HepG2 (cell line): ENCODE measurements around the gene ACAD8. TPM values are rescaled to one million over a fixed set of nuclear protein-coding genes. Genes with fewer than 3 reads are reported as not detected.

Experiments used
- AFF4 ChIP-seq: sonication (generic); formaldehyde crosslinking; IDR thresholded peaks from 2 replicates; pipeline ENCODE4 v1.4.0; 2020; ENCODE audit warnings: missing genetic modification reagents
- CENPX ChIP-seq: sonication (generic); formaldehyde crosslinking; IDR thresholded peaks from 2 replicates; pipeline ENCODE4 v1.9.0; 2021; ENCODE audit warnings: mild to moderate bottlenecking, missing genetic modification reagents, moderate library complexity
- ELF4 ChIP-seq: sonication (generic); formaldehyde crosslinking; IDR thresholded peaks from 2 replicates; pipeline ENCODE4 v1.5.0; 2020; ENCODE audit warnings: missing genetic modification reagents, mild to moderate bottlenecking, moderate library complexity, borderline replicate concordance
- HMG20A ChIP-seq: IDR thresholded peaks from 2 replicates; pipeline ENCODE4 v1.6.1; 2016; ENCODE audit warnings: borderline replicate concordance
- KLF11 ChIP-seq: IDR thresholded peaks from 2 replicates; pipeline ENCODE4 v1.6.1; 2016; ENCODE audit warnings: missing compliant biosample characterization
- RAD21 ChIP-seq: fragments of 450-650 bp; formaldehyde crosslinking; IDR thresholded peaks from 2 replicates; pipeline ENCODE4 v1.5.0; 2020; ENCODE audit warnings: mild to moderate bottlenecking
- SMARCE1 ChIP-seq: fragments of 450-650 bp; IDR thresholded peaks from 2 replicates; pipeline ENCODE4 v1.6.1; 2017; ENCODE audit warnings: borderline replicate concordance
- TOPORS ChIP-seq: sonication (generic); formaldehyde crosslinking; IDR thresholded peaks from 2 replicates; pipeline ENCODE4 v1.8.0; 2023; ENCODE audit warnings: mild to moderate bottlenecking, missing genetic modification reagents
- ZFP36L2 ChIP-seq: sonication (generic); formaldehyde crosslinking; IDR thresholded peaks from 2 replicates; pipeline ENCODE4 v1.4.0; 2020; ENCODE audit warnings: missing genetic modification reagents
- ZNF230 ChIP-seq: sonication (generic); formaldehyde crosslinking; IDR thresholded peaks from 2 replicates; pipeline ENCODE4 v1.4.0; 2020; ENCODE audit warnings: mild to moderate bottlenecking, missing genetic modification reagents
- ZNF430 ChIP-seq: sonication (generic); formaldehyde crosslinking; IDR thresholded peaks from 2 replicates; pipeline ENCODE4 v1.9.0; 2021; ENCODE audit warnings: mild to moderate bottlenecking, missing genetic modification reagents
- ZZZ3 ChIP-seq: sonication (generic); formaldehyde crosslinking; IDR thresholded peaks from 2 replicates; pipeline ENCODE4 v1.4.0; 2020; ENCODE audit warnings: missing genetic modification reagents, mild to moderate bottlenecking, borderline replicate concordance
- polyA plus RNA-seq, 8 experiments: library from polyadenylated mRNA; depleted of rRNA in 3 of 8; stranded (reverse) in 7 of 8; unstranded in 1 of 8; fragments of >200 nt; fragmentation: Illumina TruSeq in 4 of 8; extraction: Trizol in 4 of 8; gene quantifications; 2 replicates each; pipeline versions ENCODE4 v1.2.1 to v1.2.3, GENCODE V29; 2011 to 2016; ENCODE audit warnings: low read depth in 4 of 8, missing spikeins in 1 of 8, mixed read lengths in 1 of 8; ENCODE audit not compliant: insufficient read depth in 1 of 8
- total RNA-seq, 5 experiments: library from RNA; depleted of rRNA; stranded (reverse); fragments of >200 nt; fragmentation: Illumina TruSeq; extraction: Trizol; gene quantifications; 2 replicates each; pipeline ENCODE4 v1.2.3, GENCODE V29; 2016; ENCODE audit warnings: low read depth in 1 of 5
- TF ChIP-seq, protein P1 (sequence below): sonication (generic); formaldehyde crosslinking; IDR thresholded peaks from 2 replicates; pipeline ENCODE4 v1.5.0; 2020; ENCODE audit warnings: missing genetic modification reagents, mild to moderate bottlenecking, borderline replicate concordance
- TF ChIP-seq, protein P2 (sequence below): sonication (generic); formaldehyde crosslinking; IDR thresholded peaks from 2 replicates; pipeline ENCODE4 v1.8.1; 2022; ENCODE audit warnings: low read depth, mild to moderate bottlenecking, missing genetic modification reagents
- TF ChIP-seq, protein P3 (sequence below): sonication (generic); formaldehyde crosslinking; IDR thresholded peaks from 2 replicates; pipeline ENCODE4 v1.8.1; 2023; ENCODE audit warnings: mild to moderate bottlenecking, missing genetic modification reagents, borderline replicate concordance
- TF ChIP-seq, protein P4 (sequence below): IDR thresholded peaks from 2 replicates; pipeline ENCODE4 v1.6.1; 2018; ENCODE audit warnings: missing genetic modification reagents, mild to moderate bottlenecking, missing compliant biosample characterization
- TF ChIP-seq, protein P5 (sequence below): sonication (generic); formaldehyde crosslinking; IDR thresholded peaks from 2 replicates; pipeline ENCODE4 v1.5.0; 2020; ENCODE audit warnings: missing genetic modification reagents

ACAD8 gene
- total and polyA plus RNA-seq, 2 of the 13 experiments (the other 11 are each of a cell fraction or from before 2014, with no cell fraction given) = 13.5 to 20.3 TPM

DNA sequence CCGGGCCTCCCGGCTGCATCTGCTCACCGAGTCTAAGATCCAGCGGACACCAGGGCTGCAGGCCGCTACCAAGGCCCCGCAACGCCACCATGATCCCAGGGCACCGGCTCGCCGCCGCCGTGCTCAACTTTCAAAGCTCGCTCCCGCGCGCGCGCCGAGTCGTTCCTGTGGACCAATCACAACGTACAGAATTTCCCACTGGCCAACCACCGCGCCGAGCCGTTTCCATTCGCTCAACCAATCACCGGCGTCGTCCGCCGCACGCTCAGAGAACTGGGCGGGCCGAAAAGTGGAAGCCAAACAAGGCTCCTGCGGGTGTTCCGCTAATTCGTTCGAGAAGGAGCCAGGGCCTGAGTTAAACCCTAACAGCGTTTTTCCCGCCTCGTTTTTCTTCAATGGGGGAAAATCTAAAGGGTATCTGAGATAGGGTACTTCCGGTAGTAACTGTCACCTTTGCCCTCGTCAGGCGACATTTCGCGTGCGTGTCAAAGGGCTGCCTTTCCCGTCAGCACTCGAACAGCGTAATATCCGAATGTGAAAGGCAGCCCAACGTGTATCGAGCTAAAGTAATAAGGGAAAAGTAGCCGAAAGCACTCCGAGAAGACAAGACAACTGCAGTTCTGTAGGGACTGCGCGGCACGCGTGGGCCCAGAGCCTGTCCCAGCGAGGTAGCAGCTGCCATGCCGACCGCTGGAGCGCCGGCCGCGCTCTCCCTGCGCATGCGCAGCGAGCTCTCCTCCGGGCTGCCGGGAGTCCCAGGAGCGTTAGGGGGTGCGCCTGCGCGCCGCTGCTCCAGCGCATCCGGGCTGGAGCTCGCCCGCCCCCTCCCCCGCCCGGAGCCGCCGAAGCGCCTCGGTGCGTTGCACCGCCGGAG lies 29.3 kb upstream of the ACAD8 start, which contains the start of the genes NCAPD3 and VPS26B (continued):
- TF ChIP-seq, protein P1, sequence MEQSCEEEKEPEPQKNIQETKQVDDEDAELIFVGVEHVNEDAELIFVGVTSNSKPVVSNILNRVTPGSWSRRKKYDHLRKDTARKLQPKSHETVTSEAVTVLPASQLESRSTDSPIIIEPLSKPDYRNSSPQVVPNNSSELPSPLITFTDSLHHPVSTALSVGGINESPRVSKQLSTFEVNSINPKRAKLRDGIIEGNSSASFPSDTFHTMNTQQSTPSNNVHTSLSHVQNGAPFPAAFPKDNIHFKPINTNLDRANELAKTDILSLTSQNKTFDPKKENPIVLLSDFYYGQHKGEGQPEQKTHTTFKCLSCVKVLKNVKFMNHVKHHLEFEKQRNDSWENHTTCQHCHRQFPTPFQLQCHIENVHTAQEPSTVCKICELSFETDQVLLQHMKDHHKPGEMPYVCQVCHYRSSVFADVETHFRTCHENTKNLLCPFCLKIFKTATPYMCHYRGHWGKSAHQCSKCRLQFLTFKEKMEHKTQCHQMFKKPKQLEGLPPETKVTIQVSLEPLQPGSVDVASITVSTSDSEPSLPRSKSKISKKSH (CRISPR knock-in tag) = peak; percentile 65; the same call in 1 of the 2 replicates
- no peak for TF ChIP-seq AFF4
- TF ChIP-seq, protein P2, sequence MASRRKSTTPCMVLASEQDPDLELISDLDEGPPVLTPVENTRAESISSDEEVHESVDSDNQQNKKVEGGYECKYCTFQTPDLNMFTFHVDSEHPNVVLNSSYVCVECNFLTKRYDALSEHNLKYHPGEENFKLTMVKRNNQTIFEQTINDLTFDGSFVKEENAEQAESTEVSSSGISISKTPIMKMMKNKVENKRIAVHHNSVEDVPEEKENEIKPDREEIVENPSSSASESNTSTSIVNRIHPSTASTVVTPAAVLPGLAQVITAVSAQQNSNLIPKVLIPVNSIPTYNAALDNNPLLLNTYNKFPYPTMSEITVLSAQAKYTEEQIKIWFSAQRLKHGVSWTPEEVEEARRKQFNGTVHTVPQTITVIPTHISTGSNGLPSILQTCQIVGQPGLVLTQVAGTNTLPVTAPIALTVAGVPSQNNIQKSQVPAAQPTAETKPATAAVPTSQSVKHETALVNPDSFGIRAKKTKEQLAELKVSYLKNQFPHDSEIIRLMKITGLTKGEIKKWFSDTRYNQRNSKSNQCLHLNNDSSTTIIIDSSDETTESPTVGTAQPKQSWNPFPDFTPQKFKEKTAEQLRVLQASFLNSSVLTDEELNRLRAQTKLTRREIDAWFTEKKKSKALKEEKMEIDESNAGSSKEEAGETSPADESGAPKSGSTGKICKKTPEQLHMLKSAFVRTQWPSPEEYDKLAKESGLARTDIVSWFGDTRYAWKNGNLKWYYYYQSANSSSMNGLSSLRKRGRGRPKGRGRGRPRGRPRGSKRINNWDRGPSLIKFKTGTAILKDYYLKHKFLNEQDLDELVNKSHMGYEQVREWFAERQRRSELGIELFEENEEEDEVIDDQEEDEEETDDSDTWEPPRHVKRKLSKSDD (CRISPR knock-in tag) = no peak
- 0 out of 2 replicates have a peak, but pooled peaks have one; percentile 28 for TF ChIP-seq ZZZ3 (CRISPR knock-in tag)
- TF ChIP-seq ELF4 (CRISPR knock-in tag) = no peak
- TF ChIP-seq ZFP36L2 = no peak
- TF ChIP-seq, protein P3, sequence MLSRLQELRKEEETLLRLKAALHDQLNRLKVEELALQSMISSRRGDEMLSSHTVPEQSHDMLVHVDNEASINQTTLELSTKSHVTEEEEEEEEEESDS = peak; percentile 84
- TF ChIP-seq HMG20A = peak; percentile 34; the same call in 1 of the 2 replicates
- no peak for TF ChIP-seq KLF11 (CRISPR knock-in tag)
- TF ChIP-seq, protein P4, sequence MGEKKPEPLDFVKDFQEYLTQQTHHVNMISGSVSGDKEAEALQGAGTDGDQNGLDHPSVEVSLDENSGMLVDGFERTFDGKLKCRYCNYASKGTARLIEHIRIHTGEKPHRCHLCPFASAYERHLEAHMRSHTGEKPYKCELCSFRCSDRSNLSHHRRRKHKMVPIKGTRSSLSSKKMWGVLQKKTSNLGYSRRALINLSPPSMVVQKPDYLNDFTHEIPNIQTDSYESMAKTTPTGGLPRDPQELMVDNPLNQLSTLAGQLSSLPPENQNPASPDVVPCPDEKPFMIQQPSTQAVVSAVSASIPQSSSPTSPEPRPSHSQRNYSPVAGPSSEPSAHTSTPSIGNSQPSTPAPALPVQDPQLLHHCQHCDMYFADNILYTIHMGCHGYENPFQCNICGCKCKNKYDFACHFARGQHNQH (CRISPR knock-in tag) = peak; percentile 73; the same call in 1 of the 2 replicates
- peak; percentile 75 for TF ChIP-seq TOPORS (CRISPR knock-in tag)
- TF ChIP-seq, protein P5, sequence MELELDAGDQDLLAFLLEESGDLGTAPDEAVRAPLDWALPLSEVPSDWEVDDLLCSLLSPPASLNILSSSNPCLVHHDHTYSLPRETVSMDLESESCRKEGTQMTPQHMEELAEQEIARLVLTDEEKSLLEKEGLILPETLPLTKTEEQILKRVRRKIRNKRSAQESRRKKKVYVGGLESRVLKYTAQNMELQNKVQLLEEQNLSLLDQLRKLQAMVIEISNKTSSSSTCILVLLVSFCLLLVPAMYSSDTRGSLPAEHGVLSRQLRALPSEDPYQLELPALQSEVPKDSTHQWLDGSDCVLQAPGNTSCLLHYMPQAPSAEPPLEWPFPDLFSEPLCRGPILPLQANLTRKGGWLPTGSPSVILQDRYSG (CRISPR knock-in tag) = peak; percentile 40; the same call in 1 of the 2 replicates
- TF ChIP-seq SMARCE1 = no peak
- no peak for TF ChIP-seq RAD21
- TF ChIP-seq ZNF430 = peak; percentile 79; the same call in 1 of the 2 replicates
- TF ChIP-seq CENPX (CRISPR knock-in tag) = no peak
- peak; percentile 63; the same call in 1 of the 2 replicates for TF ChIP-seq ZNF230
